ENCODE measurements around the gene DCAF12. TPM values are rescaled to one million over a fixed set of nuclear protein-coding genes. Genes with fewer than 3 reads are reported as not detected.

DCAF12 gene
- 9.3 and 12.8 TPM in 2 replicates for total RNA-seq

GRCh38 chr9:34126207-34127034 is at the start of gene DCAF12:
Gene DCAF12, minus strand, starts transcription at chr9:34126698. Its CDS starts 267 bp downstream, at chr9:34126431.

GRCh38 chr9:34048727-34049629 is 77.5 kb downstream of the DCAF12 start, which contains the start of gene UBAP2:
Gene UBAP2, minus strand, starts transcription at chr9:34048887. Its CDS starts 31,739 bp downstream, at chr9:34017148.

Other genes with a start within 250 kb of the DCAF12 start
- gene UBAP2, start 77.8 kb downstream of the DCAF12 start, total RNA-seq: 16.3 and 20.9 TPM in 2 replicates
- 27.9 and 31.8 TPM in 2 replicates for gene UBAP1, start 52.3 kb upstream of the DCAF12 start, total RNA-seq
- 0.85 and 2.7 TPM in 2 replicates for gene KIF24, start 202.6 kb upstream of the DCAF12 start, total RNA-seq
- 27.9 and 42.4 TPM in 2 replicates for gene NUDT2, start 202.9 kb upstream of the DCAF12 start, total RNA-seq

Measured in regular cardiac myocyte (primary cell).